ENCODE data around the gene ALAD.

GRCh38 chr9:113427629-113428028 lies 26.5 kb upstream of the ALAD start:
- TF ChIP-seq POLR2AphosphoS5 (IDR thresholded peaks at IDR 0.05; ENCODE audit: low read depth, low read length) (no peak), POLR2A (IDR thresholded peaks at IDR 0.05; ENCODE audit: low read depth, low read length) (no peak)
